ENCODE data around the gene SPTBN5. TPM values are rescaled to one million over a fixed set of nuclear protein-coding genes. Genes with fewer than 3 reads are reported as not detected.

SPTBN5 gene
- total RNA-seq, 1 experiment from 2014 or later, result 1.2 TPM

- TF ChIP-seq ZNF532 (CRISPR knock-in tag; IDR thresholded peaks at IDR 0.05; ENCODE audit: borderline replicate concordance) (no peak), CREM (CRISPR knock-in tag; IDR thresholded peaks at IDR 0.05) (no peak), MXD4 (CRISPR knock-in tag; IDR thresholded peaks at IDR 0.05; ENCODE audit: borderline replicate concordance) (no peak), GABPB1 (CRISPR knock-in tag; IDR thresholded peaks at IDR 0.05) (no peak), PRDM15 (CRISPR knock-in tag; IDR thresholded peaks at IDR 0.05) (no peak), ZNF138 (CRISPR knock-in tag; conservative IDR thresholded peaks at IDR 0.05) (no peak), FOXJ3 (CRISPR knock-in tag; IDR thresholded peaks at IDR 0.05; ENCODE audit: borderline replicate concordance) (no peak), ATF2 (CRISPR knock-in tag; IDR thresholded peaks at IDR 0.05; ENCODE audit: borderline replicate concordance, low read depth) (no peak)
Measured at GRCh38 chr15:41928100-41928499, 34.2 kb upstream of the SPTBN5 start (continued).

- Mint-ChIP-seq H3K27me3 (ENCODE audit: low read depth) (no peaks in the 10 kb centered on the region), H3K27ac (no peak overlapping the region), H3K9me3 (no peaks in the 10 kb centered on the region), H3K4me1 (peaks cover 34% of the 10 kb centered on the region), H3K4me3 (no peak overlapping the region), H3K36me3 (peaks cover 7% of the 10 kb centered on the region; the same call in 1 of the 2 replicates)
- TF ChIP-seq ZNF232 (CRISPR knock-in tag; IDR thresholded peaks at IDR 0.05) (no peak), JUN (CRISPR knock-in tag; IDR thresholded peaks at IDR 0.05) (no peak), E2F1 (CRISPR knock-in tag; IDR thresholded peaks at IDR 0.05) (no peak), ZNF317 (CRISPR knock-in tag; IDR thresholded peaks at IDR 0.05; ENCODE audit: borderline replicate concordance, low read depth) (no peak), NFE2L1 (CRISPR knock-in tag; IDR thresholded peaks at IDR 0.05) (no peak), GRHL2 (CRISPR knock-in tag; IDR thresholded peaks at IDR 0.05; ENCODE audit: insufficient replicate concordance, severe bottlenecking) (no peak), E2F5 (CRISPR knock-in tag; IDR thresholded peaks at IDR 0.05) (no peak)
- POLR2A ChIA-PET, result no interaction called here
- CTCF ChIA-PET, result interaction anchor here (1.0 kb wide), 1 partner anchor 23 kb away, joined by 4 read pairs; no protein-coding TSS in a partner anchor
- no peak for DNase-seq (ENCODE audit: low spot score)
- ATAC-seq, result no peak
Measured at GRCh38 chr15:41927536-41927935, 33.7 kb upstream of the SPTBN5 start.
